GM12878 (cell line): ENCODE results near the gene ZNF30. TPM values are rescaled to one million over a fixed set of nuclear protein-coding genes. Genes with fewer than 3 reads are reported as not detected.

ENCODE experiments used
- ATAC-seq: fragments of 200-7000 bp; cut with Tn5 transposase; 3 replicates; pipeline ENCODE4 v1.9.1; 2020; ENCODE audit warnings: mild to moderate bottlenecking, moderate library complexity
- BruUV-seq: library from RNA; stranded (reverse); fragments of 400-500 nt; replicated peaks from 2 replicates; lab custom pipeline; 2021; lab: Mats Ljungman, UMichigan
- CTCF ChIA-PET: fragments of 300-600 bp; sonication (Branson Sonifier 250); formaldehyde crosslinking; extraction: SDS; loops from one replicate; lab custom pipeline; 2021; ENCODE audit warnings: inconsistent platforms; lab: Yijun Ruan, JAX
- POLR2A ChIA-PET: fragments of 350-600 bp; formaldehyde crosslinking; extraction: SDS; loops from one replicate; lab custom pipeline; 2021; ENCODE audit warnings: inconsistent platforms; lab: Charles Lee
- RAD21 ChIA-PET: fragments of 300-600 bp; sonication (Branson Sonifier 250); formaldehyde crosslinking; loops from one replicate; lab custom pipeline; 2023; ENCODE audit warnings: antibody characterized with exemption; ENCODE audit not compliant: unreplicated experiment; lab: Charles Lee
- SMC1A ChIA-PET: fragments of 300-600 bp; sonication (Branson Sonifier 250); formaldehyde crosslinking; loops from one replicate; lab custom pipeline; 2023; ENCODE audit not compliant: unreplicated experiment, uncharacterized antibody; lab: Charles Lee
- DNase-seq: peaks from one replicate; pipeline ENCODE4 v3.0.0-alpha.2; 2011; ENCODE audit warnings: low read depth, low spot score
- FAIRE-seq: peaks from 3 replicates; lab custom pipeline; 2011; peaks lifted over from hg19 to GRCh38; lab: Jason Lieb, UNC
- H2AFZ ChIP-seq: 2 replicates; pipeline ENCODE4 v1.6.0; 2011; ENCODE audit warnings: low read depth, low read length, control low read depth; ENCODE audit not compliant: control insufficient read depth
- H3K27ac ChIP-seq: 2 replicates; pipeline ENCODE4 v1.5.1; 2011; ENCODE audit warnings: control low read depth; ENCODE audit not compliant: control insufficient read depth, insufficient read depth
- H3K27me3 ChIP-seq, 2 experiments: replicated peaks in 1 of 2; 2 replicates each; pipeline versions ENCODE4 v1.6.0 to v1.6.1; 2011; ENCODE audit warnings: low read length in 1 of 2; ENCODE audit not compliant: control insufficient read depth in 2 of 2, insufficient read depth in 2 of 2
- H3K36me3 ChIP-seq, 2 experiments: 2 replicates each; pipeline ENCODE4 v1.5.1; 2011; ENCODE audit warnings: low read length in 1 of 2; ENCODE audit not compliant: control insufficient read depth in 2 of 2, insufficient read depth in 2 of 2
- H3K4me1 ChIP-seq: 2 replicates; pipeline ENCODE4 v1.6.1; 2011; ENCODE audit warnings: mild to moderate bottlenecking, low read length, moderate library complexity, mixed read lengths; ENCODE audit not compliant: control insufficient read depth, insufficient read depth
- H3K4me2 ChIP-seq: 2 replicates; pipeline ENCODE4 v1.6.0; 2011; ENCODE audit warnings: control low read depth; ENCODE audit not compliant: control insufficient read depth, insufficient read depth
- H3K4me3 ChIP-seq: fragments of 200-600 bp; sonication (generic); 2 replicates; pipeline ENCODE4 v1.5.1; 2016
- H3K79me2 ChIP-seq: 2 replicates; pipeline ENCODE4 v1.6.0; 2011; ENCODE audit warnings: low read length; ENCODE audit not compliant: control insufficient read depth, insufficient read depth
- H3K9ac ChIP-seq: 2 replicates; pipeline ENCODE4 v1.8.0; 2011; ENCODE audit warnings: low read length, control low read depth, mixed read lengths; ENCODE audit not compliant: control insufficient read depth, insufficient read depth
- H3K9me3 ChIP-seq: replicated peaks from 3 replicates; pipeline ENCODE4 v1.5.1; 2011; ENCODE audit warnings: mild to moderate bottlenecking, low read length; ENCODE audit not compliant: control insufficient read depth, insufficient read depth
- H4K20me1 ChIP-seq: 2 replicates; pipeline ENCODE4 v1.6.0; 2011; ENCODE audit not compliant: control insufficient read depth, insufficient read depth
- EP300 ChIP-seq, 2 experiments: fragments of 150-350 bp in 1 of 2; IDR thresholded peaks; 2 replicates each; pipeline ENCODE4 v1.6.1; 2011 to 2012; ENCODE audit warnings: low read depth in 2 of 2, low read length in 2 of 2, borderline replicate concordance in 1 of 2, improper control_type of control experiment in 1 of 2, inconsistent platforms in 1 of 2; ENCODE audit not compliant: control insufficient read depth in 1 of 2
- HDGF ChIP-seq: fragments of 450-650 bp; IDR thresholded peaks from 2 replicates; pipeline ENCODE4 v1.6.1; 2016; ENCODE audit warnings: antibody characterized with exemption
- IKZF2 ChIP-seq, 2 experiments: fragments of 450-650 bp; IDR thresholded peaks; 2 replicates each; pipeline ENCODE4 v1.6.1; 2017; ENCODE audit warnings: mild to moderate bottlenecking in 2 of 2, moderate library complexity in 2 of 2
- MXI1 ChIP-seq: fragments of 150-350 bp; IDR thresholded peaks from 2 replicates; pipeline ENCODE4 v1.6.1; 2011; ENCODE audit warnings: low read depth, mild to moderate bottlenecking, inconsistent platforms, low read length, improper control_type of control experiment
- NR2F1 ChIP-seq: fragments of 450-650 bp; conservative IDR thresholded peaks from 2 replicates; pipeline ENCODE4 v1.6.1; 2017; ENCODE audit warnings: mild to moderate bottlenecking
- ZBED1 ChIP-seq: IDR thresholded peaks from 2 replicates; pipeline ENCODE4 v1.6.1; 2016; ENCODE audit warnings: borderline replicate concordance
- ZNF384 ChIP-seq: IDR thresholded peaks from 2 replicates; pipeline ENCODE4 v1.6.1; 2012; ENCODE audit warnings: low read depth, mild to moderate bottlenecking, low read length, improper control_type of control experiment, borderline replicate concordance
- ZSCAN29 ChIP-seq: fragments of 450-650 bp; IDR thresholded peaks from 2 replicates; pipeline ENCODE4 v1.6.1; 2017; ENCODE audit warnings: mild to moderate bottlenecking, moderate library complexity
- WGBS: methylation state at CpG from one replicate; pipeline ENCODE4 v1.1.6; 2016; ENCODE audit warnings: low lambda C conversion rate; ENCODE audit not compliant: insufficient replicate concordance, insufficient coverage; ENCODE audit errors: missing lambda C conversion rate; 5-methylcytosine and 5-hydroxymethylcytosine counted together
- in situ Hi-C: fragments of 300-500 bp; cut with MboI; formaldehyde crosslinking; loops from 9 replicates; pipeline ENCODE4 v1.14.3; 2018; ENCODE audit warnings: mixed read lengths
- intact Hi-C: fragments of 100-400 bp; cut with micrococcal nuclease; formaldehyde crosslinking; loops from one replicate; pipeline ENCODE4 v1.14.2; 2022; ENCODE audit not compliant: unreplicated experiment
- polyA plus RNA-seq, 11 experiments: library from polyadenylated mRNA; depleted of rRNA in 4 of 11; unstranded in 6 of 11; stranded (reverse) in 5 of 11; fragments of >200 nt; fragmentation: Nextera tagmentation in 4 of 11; fragmentation: Illumina TruSeq in 1 of 11; extraction: Ambion mirVana in 4 of 11; extraction: Trizol in 1 of 11; gene quantifications; 1 replicate in 1 of 11; 2 replicates in 10 of 11; pipeline versions ENCODE4 v1.2.1 to v1.2.3, GENCODE V29; 2011 to 2016; ENCODE audit warnings: inconsistent platforms in 2 of 11, missing spikeins in 2 of 11, low read depth in 1 of 11
- total RNA-seq, 4 experiments: library from RNA; depleted of rRNA in 3 of 4; stranded (reverse); fragments of >200 nt in 3 of 4; fragmentation: Illumina TruSeq in 1 of 4; extraction: Trizol in 1 of 4; gene quantifications; 2 replicates each; pipeline versions ENCODE4 v1.2.1 to v1.2.3, GENCODE V29; 2013 to 2021
- TF ChIP-seq, protein P1 (sequence below): IDR thresholded peaks from 2 replicates; pipeline ENCODE4 v1.6.1; 2012; ENCODE audit warnings: low read length, inconsistent platforms
- TF ChIP-seq, protein P2 (sequence below): fragments of 450-650 bp; IDR thresholded peaks from 2 replicates; pipeline ENCODE4 v1.6.1; 2017; ENCODE audit warnings: mild to moderate bottlenecking, moderate library complexity
- TF ChIP-seq, protein P3 (sequence below): IDR thresholded peaks from 2 replicates; pipeline ENCODE4 v1.6.1; 2011; ENCODE audit warnings: low read depth, mild to moderate bottlenecking, low read length, moderate library complexity, borderline replicate concordance; ENCODE audit errors: extremely low read depth
- TF ChIP-seq, protein P4 (sequence below): fragments of 450-650 bp; formaldehyde crosslinking; IDR thresholded peaks from 2 replicates; pipeline ENCODE4 v1.5.0; 2022; ENCODE audit warnings: mild to moderate bottlenecking, missing genetic modification characterization

Gene ZNF30
- total and polyA plus RNA-seq, 10 of the 15 experiments (the other 5 are each of a cell fraction or from before 2014, with no cell fraction given): 0.85 to 2.3 (median 1.3) TPM

DNA sequence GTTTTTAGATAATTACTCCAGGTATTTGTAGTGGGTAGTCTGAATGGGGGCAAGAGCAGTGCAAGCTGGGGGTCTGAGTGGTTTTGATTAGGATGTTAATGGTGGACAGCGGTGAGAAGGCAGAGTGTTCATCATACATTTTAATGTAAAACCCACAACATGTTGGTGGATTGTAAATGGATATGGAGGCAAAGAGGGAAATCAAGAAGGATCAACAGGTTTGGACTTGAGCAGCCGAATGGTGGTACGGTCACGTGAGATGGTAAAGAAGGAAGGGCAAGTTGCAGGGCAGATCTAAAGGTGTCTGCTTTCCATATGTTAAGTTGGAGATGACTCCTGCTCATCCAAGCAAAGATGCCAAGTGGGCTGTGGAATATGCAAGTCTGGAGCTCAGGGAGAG, 9.5 kb downstream of the ZNF30 start:
- Histone ChIP-seq H3K4me3 (no peak overlapping the region), H3K4me1 (no peaks in the 10 kb centered on the region), H3K79me2 (no peaks in the 10 kb centered on the region), H4K20me1 (no peaks in the 10 kb centered on the region), H3K4me2 (no peak overlapping the region), H2AFZ (no peak overlapping the region), H3K9ac (no peak overlapping the region), H3K9me3 (peaks cover 2% of the 10 kb centered on the region; the same call in 1 of the 3 replicates), H3K27ac (no peak overlapping the region), H3K27me3 (no peaks in the 10 kb centered on the region), H3K36me3 (no peaks in the 10 kb centered on the region; a peak in 1 of 4 replicates)
- intact Hi-C loops (no loop called here), in situ Hi-C loops (no loop called here)
- WGBS: 100% methylated on average over 4 of the region's 4 CpGs
- CTCF ChIA-PET: no interaction called here
- BruUV-seq: no TSS peak
- DNase-seq (no peak), FAIRE-seq (no peak), ATAC-seq (no peak)
- POLR2A ChIA-PET: no interaction called here
- RAD21 ChIA-PET: no interaction called here
- SMC1A ChIA-PET: interaction anchor here (0.7 kb wide), 1 partner anchor 643 kb away, joined by 3 read pairs; no protein-coding TSS in a partner anchor
- no peak for TF ChIP-seq ZNF384
- no peak for TF ChIP-seq HDGF
- TF ChIP-seq NR2F1: no peak
- TF ChIP-seq ZBED1: no peak
- no peak for TF ChIP-seq IKZF2 (IDR thresholded peaks at IDR 0.05)
- TF ChIP-seq, protein P1, sequence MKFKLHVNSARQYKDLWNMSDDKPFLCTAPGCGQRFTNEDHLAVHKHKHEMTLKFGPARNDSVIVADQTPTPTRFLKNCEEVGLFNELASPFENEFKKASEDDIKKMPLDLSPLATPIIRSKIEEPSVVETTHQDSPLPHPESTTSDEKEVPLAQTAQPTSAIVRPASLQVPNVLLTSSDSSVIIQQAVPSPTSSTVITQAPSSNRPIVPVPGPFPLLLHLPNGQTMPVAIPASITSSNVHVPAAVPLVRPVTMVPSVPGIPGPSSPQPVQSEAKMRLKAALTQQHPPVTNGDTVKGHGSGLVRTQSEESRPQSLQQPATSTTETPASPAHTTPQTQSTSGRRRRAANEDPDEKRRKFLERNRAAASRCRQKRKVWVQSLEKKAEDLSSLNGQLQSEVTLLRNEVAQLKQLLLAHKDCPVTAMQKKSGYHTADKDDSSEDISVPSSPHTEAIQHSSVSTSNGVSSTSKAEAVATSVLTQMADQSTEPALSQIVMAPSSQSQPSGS: no peak
- TF ChIP-seq, protein P2, sequence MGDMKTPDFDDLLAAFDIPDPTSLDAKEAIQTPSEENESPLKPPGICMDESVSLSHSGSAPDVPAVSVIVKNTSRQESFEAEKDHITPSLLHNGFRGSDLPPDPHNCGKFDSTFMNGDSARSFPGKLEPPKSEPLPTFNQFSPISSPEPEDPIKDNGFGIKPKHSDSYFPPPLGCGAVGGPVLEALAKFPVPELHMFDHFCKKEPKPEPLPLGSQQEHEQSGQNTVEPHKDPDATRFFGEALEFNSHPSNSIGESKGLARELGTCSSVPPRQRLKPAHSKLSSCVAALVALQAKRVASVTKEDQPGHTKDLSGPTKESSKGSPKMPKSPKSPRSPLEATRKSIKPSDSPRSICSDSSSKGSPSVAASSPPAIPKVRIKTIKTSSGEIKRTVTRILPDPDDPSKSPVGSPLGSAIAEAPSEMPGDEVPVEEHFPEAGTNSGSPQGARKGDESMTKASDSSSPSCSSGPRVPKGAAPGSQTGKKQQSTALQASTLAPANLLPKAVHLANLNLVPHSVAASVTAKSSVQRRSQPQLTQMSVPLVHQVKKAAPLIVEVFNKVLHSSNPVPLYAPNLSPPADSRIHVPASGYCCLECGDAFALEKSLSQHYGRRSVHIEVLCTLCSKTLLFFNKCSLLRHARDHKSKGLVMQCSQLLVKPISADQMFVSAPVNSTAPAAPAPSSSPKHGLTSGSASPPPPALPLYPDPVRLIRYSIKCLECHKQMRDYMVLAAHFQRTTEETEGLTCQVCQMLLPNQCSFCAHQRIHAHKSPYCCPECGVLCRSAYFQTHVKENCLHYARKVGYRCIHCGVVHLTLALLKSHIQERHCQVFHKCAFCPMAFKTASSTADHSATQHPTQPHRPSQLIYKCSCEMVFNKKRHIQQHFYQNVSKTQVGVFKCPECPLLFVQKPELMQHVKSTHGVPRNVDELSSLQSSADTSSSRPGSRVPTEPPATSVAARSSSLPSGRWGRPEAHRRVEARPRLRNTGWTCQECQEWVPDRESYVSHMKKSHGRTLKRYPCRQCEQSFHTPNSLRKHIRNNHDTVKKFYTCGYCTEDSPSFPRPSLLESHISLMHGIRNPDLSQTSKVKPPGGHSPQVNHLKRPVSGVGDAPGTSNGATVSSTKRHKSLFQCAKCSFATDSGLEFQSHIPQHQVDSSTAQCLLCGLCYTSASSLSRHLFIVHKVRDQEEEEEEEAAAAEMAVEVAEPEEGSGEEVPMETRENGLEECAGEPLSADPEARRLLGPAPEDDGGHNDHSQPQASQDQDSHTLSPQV: no peak
- TF ChIP-seq, protein P3, sequence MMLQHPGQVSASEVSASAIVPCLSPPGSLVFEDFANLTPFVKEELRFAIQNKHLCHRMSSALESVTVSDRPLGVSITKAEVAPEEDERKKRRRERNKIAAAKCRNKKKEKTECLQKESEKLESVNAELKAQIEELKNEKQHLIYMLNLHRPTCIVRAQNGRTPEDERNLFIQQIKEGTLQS: no peak
- no peak for TF ChIP-seq ZSCAN29
- TF ChIP-seq, protein P4, sequence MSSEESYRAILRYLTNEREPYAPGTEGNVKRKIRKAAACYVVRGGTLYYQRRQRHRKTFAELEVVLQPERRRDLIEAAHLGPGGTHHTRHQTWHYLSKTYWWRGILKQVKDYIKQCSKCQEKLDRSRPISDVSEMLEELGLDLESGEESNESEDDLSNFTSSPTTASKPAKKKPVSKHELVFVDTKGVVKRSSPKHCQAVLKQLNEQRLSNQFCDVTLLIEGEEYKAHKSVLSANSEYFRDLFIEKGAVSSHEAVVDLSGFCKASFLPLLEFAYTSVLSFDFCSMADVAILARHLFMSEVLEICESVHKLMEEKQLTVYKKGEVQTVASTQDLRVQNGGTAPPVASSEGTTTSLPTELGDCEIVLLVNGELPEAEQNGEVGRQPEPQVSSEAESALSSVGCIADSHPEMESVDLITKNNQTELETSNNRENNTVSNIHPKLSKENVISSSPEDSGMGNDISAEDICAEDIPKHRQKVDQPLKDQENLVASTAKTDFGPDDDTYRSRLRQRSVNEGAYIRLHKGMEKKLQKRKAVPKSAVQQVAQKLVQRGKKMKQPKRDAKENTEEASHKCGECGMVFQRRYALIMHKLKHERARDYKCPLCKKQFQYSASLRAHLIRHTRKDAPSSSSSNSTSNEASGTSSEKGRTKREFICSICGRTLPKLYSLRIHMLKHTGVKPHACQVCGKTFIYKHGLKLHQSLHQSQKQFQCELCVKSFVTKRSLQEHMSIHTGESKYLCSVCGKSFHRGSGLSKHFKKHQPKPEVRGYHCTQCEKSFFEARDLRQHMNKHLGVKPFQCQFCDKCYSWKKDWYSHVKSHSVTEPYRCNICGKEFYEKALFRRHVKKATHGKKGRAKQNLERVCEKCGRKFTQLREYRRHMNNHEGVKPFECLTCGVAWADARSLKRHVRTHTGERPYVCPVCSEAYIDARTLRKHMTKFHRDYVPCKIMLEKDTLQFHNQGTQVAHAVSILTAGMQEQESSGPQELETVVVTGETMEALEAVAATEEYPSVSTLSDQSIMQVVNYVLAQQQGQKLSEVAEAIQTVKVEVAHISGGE: no peak
- no peak for TF ChIP-seq EP300 (IDR thresholded peaks at IDR 0.05; ENCODE audit: borderline replicate concordance in 1 of 2, control insufficient read depth in 1 of 2, low read depth in 2 of 2, low read length in 2 of 2)
- TF ChIP-seq MXI1: no peak
